Measurements from ENCODE around the gene RASL10A.

DNA sequence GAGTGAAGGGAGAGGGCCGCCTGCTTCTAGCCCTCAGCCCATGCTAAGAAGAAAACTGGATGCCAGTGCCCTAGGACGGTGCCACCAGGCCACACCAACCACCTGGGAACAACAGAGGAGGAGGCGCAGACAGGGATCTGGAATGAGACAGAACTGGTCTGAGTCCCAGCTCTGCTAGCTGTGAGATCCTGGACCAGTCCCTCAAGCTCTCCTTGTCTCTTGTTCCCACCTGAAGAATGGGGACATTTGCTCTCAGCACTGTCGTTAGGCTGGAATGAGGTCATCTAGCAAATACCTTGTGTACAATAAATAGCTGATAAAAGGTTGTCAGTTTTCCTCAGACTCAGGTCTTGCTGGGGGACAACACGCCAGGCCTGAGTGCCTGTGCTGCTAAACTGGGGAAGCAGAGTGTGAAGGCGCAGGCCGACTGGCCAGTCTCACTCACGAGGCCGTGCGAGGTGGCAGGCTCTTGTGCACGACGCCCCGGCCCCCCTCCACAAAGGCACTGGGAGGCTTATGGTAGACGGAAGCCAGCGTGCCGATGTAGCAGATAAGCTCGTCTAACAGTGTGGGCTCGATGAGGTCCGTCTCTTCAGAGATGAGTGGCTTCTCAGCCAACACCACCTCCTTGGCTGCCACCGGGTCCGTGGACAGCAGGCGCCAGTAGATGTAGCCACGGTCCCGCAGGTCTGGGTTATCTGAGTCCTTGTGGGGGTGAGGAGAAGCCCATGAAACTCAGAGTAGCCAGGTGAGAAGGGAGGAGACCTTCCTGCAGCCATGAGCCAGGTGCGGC is 25.8 kb upstream of the RASL10A start:
- TF ChIP-seq POLR2A (IDR thresholded peaks at IDR 0.05): no peak
- TF ChIP-seq, protein P1, sequence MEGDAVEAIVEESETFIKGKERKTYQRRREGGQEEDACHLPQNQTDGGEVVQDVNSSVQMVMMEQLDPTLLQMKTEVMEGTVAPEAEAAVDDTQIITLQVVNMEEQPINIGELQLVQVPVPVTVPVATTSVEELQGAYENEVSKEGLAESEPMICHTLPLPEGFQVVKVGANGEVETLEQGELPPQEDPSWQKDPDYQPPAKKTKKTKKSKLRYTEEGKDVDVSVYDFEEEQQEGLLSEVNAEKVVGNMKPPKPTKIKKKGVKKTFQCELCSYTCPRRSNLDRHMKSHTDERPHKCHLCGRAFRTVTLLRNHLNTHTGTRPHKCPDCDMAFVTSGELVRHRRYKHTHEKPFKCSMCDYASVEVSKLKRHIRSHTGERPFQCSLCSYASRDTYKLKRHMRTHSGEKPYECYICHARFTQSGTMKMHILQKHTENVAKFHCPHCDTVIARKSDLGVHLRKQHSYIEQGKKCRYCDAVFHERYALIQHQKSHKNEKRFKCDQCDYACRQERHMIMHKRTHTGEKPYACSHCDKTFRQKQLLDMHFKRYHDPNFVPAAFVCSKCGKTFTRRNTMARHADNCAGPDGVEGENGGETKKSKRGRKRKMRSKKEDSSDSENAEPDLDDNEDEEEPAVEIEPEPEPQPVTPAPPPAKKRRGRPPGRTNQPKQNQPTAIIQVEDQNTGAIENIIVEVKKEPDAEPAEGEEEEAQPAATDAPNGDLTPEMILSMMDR (IDR thresholded peaks at IDR 0.05): no peak
- no peak for TF ChIP-seq POLR2AphosphoS5 (IDR thresholded peaks at IDR 0.05)
